Stimulated activated CD4-positive, alpha-beta T cell treated with anti-CD3 and anti-CD28 coated beads, Interleukin-1b, Interleukin-23, amount 100 ng/mL, for 4 hours (primary cell): ENCODE results near the gene S1PR2.
"Not testable (repeated sequence)": the region's sequence is repeated elsewhere in the genome, so short reads cannot be mapped to it uniquely, and the experiment has no call there.

Experiments
- DNase-seq, 2 donors: peaks; one replicate each; pipeline ENCODE4 v3.0.0-alpha.2; 2020; ENCODE audit warnings: low read depth in 2 of 2

The S1PR2 gene

DNA sequence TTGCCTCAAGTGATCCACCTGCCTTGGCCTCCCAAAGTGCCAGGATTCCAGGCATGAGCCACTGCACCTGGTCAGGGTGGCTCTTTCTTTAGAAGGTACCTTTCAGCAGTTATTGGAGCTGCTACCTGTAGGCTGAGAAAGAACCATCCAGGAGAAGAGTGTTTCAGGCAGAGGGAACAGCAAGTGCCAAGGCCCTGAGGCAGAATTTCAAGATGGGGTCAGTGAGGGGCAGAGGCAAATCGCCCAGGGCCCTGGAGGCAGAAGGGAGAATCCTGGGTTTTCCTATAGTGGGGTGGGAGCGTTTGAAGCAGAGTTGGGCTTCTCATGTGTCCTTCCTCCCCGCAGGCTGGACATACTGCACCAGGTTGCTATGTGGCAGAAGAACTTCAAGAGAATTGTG is 23.1 kb upstream of the S1PR2 start:
- no peak for DNase-seq

- DNase-seq: no peak
Measured at GRCh38 chr19:10252707-10253106, 21.6 kb upstream of the S1PR2 start.

DNA sequence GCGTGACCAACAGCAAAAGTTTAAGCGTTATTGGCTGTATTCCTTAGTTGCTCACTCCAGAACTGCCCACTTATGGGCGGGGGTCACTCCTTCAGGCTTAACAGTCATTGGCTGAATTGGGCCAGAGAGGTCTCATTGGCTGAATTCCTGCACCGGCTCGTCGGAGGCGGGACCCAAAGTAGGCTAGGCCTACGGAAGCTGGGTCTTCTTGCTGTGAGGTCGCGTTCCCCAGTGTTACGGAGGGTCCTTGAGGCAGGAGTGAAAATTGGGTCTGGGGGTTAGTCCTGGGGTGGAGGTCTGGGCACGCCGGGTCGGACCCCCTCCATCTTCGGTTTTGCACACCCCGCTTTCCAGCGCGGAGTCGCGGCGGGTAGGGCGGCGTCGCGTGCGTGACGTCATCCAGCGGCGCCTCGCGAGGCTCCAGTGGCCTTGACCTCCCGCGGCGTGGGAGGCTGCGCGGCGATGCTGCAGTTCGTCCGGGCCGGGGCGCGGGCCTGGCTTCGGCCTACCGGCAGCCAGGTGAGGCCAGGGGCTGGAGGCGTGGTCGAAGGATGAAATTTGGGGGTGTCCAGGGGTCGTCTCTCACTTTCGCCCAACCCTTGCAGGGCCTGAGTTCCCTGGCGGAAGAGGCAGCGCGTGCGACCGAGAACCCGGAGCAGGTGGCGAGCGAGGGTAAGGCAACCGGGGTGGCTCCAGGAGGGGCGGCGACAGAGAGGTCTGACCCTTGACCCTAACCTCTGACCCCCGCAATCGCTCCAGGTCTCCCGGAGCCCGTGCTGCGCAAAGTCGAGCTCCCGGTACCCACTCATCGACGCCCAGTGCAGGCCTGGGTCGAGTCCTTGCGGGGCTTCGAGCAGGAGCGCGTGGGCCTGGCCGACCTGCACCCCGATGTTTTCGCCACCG is 20.9 kb upstream of the S1PR2 start, which contains the start of gene MRPL4:
MRPL4 (plus strand) TSS at position 423 of the 903 bp plus-strand sequence; CDS start at position 463, 40 bp downstream.
- peak; percentile 89 for DNase-seq

GRCh38 chr19:10246511-10246910 is 15.4 kb upstream of the S1PR2 start:
- no peak for DNase-seq

- no peak for DNase-seq
Measured at GRCh38 chr19:10245189-10245939, 14.2 kb upstream of the S1PR2 start.

- no peak for DNase-seq
Measured at GRCh38 chr19:10243606-10244005, 12.5 kb upstream of the S1PR2 start.

DNA sequence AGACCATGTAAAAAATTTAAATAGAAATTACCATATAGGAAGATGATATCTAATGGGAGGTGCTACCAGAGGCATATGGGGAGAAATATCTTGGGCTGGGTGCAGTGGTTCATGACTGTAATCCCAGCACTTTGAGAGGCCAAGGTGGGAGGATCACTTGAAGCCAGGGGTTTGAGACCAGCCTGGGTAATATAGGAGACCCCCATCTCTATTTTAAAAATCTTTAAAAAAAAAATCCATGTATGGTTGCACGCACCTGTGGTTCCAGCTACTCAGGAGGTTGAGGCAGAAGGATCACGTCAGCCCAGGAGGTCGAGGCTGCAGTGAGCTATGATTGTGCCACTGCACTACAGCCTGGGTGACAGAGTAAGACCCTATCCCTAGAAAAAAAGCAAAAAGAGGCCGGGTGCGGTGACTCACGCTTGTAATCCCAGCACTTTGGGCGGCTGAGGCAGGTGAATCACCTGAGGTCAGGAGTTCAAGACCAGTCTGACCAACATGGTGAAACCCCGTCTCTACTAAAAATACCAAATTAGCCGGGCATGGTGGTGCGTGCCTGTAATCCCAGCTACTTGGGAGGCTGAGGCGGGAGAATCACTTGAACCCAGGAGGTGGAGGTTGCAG is 10.8 kb upstream of the S1PR2 start:
- not testable (repeated sequence) for DNase-seq

- no peak for DNase-seq
Measured at GRCh38 chr19:10238172-10238783, 7.1 kb upstream of the S1PR2 start.

DNA sequence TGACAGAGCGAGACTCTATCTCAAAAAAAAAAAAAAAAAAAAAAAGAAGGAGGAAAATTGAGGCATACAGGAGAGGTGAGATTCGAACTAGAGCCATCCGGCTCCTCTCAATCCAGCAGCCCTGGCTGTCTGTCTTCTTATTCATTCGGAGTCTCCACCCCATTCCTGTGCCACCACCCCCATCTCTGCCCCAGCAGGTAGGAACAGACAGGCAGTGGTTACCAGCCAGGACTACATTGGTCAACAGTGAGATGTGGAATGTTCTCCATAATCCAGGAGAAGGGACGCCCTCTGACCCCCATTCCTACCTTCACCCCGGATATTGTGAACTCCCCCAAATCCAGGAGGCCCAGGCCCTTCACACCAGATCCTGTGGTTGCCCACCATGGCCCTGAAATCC is 6.6 kb upstream of the S1PR2 start:
- no peak for DNase-seq

DNA sequence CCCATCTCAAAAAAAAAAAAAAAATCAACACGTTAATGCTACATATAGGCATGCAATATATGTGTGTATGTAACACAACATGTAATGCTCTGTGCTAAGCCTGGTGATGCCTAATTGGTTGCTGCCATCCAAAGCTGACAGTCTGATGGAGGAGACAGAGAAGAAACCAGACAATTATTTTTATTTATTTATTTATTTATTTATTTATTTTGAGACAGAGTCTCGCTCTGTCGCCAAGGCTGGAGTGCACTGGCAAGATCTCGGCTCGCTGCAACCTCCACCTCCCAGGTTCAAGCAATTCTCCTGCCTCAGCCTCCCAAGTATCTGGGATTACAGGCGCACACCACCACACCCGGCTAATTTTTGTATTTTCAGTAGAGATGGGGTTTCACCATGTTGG is 4.3 kb upstream of the S1PR2 start:
- DNase-seq: not testable (repeated sequence)

DNA sequence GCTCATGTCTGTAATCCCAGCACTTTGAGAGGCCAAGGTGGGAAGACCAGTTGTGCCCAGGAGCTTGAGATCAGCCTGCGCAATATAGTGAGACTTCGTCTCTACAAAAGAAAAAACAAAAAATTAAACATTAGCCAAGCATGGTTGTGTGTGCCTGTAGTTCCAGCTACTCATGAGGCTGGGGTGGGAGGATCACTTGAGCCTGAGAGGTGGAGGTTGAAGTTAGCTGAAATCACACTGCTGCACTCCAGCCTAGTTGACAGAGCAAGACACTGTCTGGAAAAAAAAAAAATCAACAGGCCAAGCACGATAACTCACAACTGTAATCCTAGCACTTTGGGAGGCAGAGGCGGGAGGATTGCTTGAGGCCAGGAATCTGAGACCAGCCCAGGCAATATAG is 3.9 kb upstream of the S1PR2 start:
- no peak for DNase-seq

- no peak for DNase-seq
Measured at GRCh38 chr19:10233946-10234345, 2.8 kb upstream of the S1PR2 start.

- DNase-seq: no peak
Measured at GRCh38 chr19:10231612-10232228, 589 bp upstream of the S1PR2 start.

- DNase-seq: peak; percentile 63 to 72
Measured at GRCh38 chr19:10230173-10230860, 814 bp downstream of the S1PR2 start.

GRCh38 chr19:10228920-10229319 is 2.2 kb downstream of the S1PR2 start:
- DNase-seq: no peak

DNA sequence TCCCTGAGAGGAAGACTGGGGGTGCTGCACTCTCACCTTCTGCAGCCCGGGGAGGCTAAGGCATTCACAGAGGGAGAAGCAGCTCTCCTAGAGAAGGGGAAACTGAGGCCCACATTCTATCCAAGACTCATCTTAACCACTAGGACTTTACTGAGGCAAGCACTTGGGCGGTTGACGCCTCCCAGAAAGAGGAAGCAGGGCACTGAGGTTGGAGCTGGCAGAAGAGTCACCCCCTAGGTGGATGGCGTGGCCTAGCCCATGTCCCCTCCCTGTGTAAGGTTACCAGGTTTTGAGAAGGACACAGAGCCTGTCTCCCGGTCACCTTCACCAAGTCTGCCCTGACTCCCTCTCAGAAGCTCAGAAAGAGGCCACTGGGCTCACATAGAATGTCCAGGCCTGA is 2.7 kb downstream of the S1PR2 start:
- no peak for DNase-seq

- no peak for DNase-seq
Measured at GRCh38 chr19:10227026-10227971, 3.8 kb downstream of the S1PR2 start.

GRCh38 chr19:10226376-10227025 is 4.6 kb downstream of the S1PR2 start:
- no peak for DNase-seq

DNA sequence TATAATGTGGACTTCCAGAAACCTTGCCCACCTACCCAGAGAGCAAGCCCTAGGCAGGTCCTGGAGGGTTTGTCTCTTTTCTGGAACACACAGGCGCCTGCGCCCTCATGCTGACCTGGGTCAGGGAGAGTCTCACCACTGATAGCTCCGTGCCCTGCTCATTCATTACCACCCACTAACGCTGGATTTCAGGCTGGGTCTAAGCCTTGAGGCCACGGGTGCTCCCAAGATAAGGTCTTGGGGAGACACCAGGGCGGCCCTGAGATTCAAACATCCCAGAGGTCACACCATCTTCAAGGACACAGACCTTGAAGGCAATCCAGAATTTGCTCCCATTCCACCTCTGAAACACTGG is 5.1 kb downstream of the S1PR2 start:
- no peak for DNase-seq
